DOHH2 (cell line): ENCODE data around the gene MXRA7.

Experiments
- CTCF ChIP-seq: fragments of 200-600 bp; sonication (generic); IDR thresholded peaks from one replicate; pipeline ENCODE4 v1.5.1; 2014; ENCODE audit warnings: antibody characterized with exemption, mild to moderate bottlenecking, low read depth, low read length; ENCODE audit not compliant: poor library complexity, severe bottlenecking
- EZH2phosphoT487 ChIP-seq: fragments of 200-600 bp; sonication (generic); IDR thresholded peaks from 2 replicates; pipeline ENCODE4 v1.6.1; 2017; ENCODE audit warnings: borderline replicate concordance, mild to moderate bottlenecking, antibody characterized with exemption, low read length, moderate library complexity, mixed read lengths

- TF ChIP-seq CTCF = no peak
- TF ChIP-seq EZH2phosphoT487 = no peak
Measured at GRCh38 chr17:76685366-76685765, 25.4 kb downstream of the MXRA7 start.
